Urothelium cell line (cell line): ENCODE data around the gene RAI14.

Experiments
- DNase-seq: peaks from one replicate; pipeline ENCODE4 v3.0.0; 2011; ENCODE audit warnings: low spot score, mixed read lengths
- FAIRE-seq: peaks from 2 replicates; lab custom pipeline; 2011; peaks lifted over from hg19 to GRCh38; lab: Jason Lieb, UNC

Gene RAI14

DNA sequence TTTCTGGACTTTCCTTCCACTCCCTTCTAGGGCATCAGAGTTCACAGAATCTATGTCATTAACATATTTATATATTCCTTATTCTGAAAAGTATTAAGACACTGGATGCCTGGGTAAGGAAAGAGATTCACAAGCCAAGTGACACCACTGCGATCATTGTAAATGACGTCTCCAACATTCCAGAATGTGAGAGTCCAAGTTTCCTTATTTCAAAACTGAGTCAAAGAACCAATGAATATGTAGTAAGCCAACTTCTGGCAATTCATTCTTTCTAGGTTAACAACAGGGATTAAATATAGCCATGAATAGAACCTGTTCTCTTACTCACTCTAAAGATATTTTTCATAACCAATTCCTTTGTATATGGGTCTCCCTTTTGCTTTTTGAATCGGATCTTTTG is 18.1 kb downstream of the RAI14 start:
- FAIRE-seq (no peak), DNase-seq (peak; percentile 55)

DNA sequence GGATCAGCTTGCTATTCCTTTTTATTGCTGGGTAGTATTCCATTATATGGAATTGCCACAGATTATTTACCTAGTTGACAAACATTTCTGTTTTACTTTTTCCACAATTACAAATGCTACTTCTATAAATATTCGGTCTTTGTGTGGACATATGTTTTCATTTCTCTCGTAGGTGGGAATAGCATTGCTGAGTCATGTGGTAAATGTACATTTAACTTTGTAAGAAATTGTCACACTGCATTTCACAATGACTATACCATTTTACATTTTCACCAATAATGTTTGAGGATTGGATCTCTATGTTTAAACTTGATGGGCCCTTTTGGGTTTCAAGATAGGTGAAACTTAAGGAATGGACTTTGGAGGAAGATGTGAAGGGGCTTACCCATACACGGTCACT is 19.7 kb downstream of the RAI14 start:
- FAIRE-seq = no peak

DNA sequence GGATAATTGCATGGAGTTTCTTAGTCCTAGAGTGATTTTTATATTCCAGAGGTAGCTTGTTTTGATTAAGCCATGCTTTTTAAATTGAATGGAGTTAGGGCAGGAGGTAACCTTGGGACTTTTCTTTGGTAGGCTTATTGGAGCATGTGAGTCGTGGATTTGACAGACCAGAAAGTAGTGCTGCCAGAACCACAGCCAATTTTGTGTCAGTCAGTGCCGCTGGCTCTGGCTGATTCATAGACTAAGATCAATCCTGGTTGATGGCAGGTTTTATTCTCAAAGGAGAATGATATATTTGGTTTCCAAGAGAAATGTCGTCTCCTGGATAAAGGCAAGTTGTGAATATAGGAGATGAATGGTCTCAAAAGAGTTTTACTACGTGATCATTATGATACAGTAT is 20.3 kb downstream of the RAI14 start:
- DNase-seq (no peak), FAIRE-seq (no peak)

More for the DNA sequence above, 19.7 kb downstream of the RAI14 start:
- no peak for DNase-seq

DNA sequence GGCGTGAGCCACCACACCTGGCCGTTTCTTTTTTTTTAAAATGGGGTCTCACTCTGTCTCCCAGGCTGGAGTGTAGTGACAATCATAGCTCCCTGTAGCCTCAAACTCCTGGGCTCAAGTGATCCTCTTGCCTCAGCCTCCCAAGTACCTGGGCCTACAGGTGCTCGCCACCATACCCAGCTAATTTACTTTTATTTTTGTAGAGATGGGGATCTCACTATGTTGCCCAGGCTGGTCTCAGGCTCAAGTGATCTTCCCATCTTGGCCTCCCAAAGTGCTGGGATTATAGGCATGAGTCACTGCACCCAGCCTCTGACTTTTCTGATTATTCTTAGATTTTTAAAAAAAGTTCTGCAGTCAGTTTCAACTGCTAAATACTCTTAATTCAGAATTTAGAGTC is 21.3 kb downstream of the RAI14 start:
- FAIRE-seq (no peak), DNase-seq (no peak)

DNA sequence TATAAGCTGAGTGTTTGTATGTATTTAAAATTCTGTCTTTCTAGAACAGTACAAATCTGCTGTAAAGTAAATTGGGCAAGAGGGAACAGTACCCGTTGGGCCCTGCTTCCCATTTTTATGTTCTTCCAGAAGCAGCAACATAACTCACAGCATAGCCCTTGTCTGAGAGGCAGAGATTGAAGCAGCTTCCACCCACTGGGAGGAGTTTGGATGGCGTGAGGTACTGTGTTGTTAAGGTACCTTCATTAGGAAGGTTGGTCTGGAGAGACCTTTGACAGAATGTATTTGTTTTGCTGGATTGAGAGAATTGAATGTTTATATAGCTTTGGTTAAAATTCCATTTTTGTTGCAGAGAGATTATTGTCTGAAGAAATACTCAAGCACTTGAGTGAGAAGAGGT is 24.8 kb downstream of the RAI14 start:
- no peak for DNase-seq
- FAIRE-seq = no peak

DNA sequence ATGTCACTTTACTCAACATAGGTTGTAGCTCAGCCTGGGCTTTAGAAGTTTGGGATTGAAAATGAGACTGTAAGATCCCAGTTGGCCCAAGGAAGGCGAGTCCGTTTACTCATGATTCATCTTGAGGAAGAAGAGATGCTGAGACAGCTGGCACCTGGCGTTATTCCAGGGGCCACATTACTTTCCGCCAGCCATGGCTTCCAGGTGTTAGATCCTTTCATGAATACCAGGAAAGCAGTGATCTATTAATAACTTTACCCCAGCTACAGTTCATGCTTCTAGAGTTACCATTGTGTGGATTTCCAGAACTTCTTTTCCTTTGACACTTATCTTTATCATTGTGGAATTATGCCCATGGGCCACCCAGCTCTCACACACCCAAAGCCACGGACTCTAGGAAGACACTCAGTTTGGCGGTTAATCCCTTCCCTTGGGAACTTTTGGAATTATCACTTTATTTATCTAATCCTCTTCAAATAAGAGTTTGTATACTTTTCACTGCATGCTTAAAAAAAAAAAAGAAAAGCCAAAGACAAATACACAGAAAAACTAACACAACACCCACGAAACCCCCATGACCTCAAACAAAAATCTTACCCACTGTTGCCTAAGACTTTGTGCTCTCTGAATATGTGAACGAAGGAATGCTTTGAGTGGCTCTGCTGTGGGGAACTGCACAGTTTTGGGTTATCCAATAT is 26.9 kb downstream of the RAI14 start:
- DNase-seq (peak; percentile 76), FAIRE-seq (no peak)

DNA sequence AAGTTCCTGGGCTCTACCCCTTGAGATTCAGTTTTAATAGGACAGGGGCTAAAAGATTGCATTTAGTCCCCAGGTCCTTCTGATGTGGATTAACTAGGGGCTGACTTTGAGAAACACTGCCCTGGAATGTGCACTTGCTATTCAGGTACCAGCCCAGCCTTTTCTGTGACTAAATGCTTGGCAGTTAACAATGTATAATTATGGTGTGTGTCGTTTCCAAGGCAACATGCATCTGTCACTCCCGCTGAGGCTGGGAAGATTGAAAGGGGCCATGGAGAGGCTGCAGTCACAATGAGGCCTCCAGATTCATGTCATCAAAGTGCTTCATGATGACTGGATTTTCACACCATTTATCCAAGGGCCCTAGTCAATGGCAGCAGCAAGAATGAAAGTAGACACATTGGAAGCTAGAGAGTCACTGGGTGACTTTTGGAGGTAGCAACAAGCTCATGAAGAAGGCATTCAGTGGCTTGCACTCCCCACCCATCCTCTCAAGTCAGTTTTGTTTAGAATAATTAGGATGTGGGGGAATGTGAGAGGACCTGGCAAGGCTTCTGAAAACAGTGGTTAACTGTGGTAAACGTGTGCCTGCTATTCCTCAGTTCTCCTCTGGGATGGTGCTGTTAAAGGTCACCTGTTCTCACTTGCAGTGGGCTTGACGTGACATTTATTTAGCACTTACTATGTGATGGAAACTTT is 28.3 kb downstream of the RAI14 start:
- DNase-seq (peak; percentile 25), FAIRE-seq (no peak)

DNA sequence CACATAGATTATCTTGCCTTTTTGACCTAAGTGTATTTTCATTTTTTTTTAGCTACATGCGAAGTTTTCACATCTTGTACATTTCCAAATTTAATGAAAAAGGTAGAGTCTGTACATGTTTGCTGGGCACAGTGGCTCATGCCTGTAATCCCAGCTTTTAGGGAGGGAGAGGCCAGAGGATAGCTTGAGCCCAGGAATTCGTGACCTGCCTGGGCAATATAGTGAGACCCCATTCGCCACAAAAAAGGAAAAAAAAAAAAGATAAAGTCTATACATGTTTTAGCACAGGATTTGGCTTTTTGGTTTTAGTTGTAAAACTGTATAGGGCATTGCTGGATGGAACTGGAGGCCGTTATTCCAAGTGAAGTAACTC is 28.8 kb downstream of the RAI14 start:
- no peak for DNase-seq
- no peak for FAIRE-seq

DNA sequence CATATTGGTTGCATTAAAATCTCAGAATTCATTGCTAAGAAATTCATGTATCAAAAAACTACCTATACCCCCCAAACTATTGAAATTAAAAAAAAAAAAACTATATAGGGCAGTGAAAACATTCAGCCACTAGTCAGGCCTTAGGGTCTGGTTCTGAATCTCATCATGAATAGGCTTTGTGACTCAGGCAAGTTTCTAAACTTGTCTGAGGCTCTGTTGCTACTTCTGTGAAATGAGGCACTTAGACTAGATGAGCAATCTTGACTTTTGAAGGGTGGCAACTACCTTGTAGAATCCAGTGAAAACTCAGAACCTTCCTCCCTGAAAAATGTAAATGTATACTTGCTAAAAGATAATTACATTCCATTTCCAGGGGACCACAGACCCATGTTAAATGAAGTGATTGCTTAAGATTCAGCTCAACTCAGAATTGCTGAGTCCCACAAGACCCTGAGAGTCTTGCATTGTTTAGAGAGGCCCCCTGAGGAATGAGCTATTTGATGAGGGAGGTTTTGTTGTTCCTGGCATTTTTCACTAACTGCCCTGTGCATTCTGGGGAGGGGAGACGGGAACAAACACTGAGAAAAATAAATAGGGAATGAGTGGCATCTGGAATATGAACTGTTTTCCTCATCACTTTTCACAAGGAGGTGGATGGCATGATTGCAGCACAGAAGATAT is 29.5 kb downstream of the RAI14 start:
- DNase-seq (no peak), FAIRE-seq (no peak)

DNA sequence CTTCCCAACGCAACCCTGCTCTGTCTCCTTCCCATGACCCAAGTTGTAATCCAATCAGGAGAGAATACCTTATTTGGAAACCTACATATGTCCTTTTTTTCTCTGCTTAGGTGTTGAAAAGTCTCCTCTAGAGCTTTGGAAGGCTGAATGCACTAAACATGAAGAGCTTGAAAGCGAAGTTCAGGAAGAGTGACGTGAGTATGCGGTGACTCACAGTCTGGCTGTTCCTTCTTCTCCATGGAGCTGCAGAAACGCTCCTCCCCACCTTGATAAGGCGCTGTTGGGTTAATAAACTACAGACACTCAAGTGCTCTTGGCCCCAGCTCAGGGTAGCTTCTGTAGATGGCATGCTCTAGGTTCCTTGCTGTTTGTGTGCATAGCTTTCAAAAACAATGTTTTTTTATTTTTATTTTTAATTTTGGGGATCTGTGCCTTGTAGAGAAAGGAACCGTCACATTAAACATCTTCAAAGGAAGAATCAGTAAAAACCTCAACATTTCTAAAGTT is 30.7 kb downstream of the RAI14 start:
- no peak for FAIRE-seq
- peak; percentile 87 for DNase-seq

DNA sequence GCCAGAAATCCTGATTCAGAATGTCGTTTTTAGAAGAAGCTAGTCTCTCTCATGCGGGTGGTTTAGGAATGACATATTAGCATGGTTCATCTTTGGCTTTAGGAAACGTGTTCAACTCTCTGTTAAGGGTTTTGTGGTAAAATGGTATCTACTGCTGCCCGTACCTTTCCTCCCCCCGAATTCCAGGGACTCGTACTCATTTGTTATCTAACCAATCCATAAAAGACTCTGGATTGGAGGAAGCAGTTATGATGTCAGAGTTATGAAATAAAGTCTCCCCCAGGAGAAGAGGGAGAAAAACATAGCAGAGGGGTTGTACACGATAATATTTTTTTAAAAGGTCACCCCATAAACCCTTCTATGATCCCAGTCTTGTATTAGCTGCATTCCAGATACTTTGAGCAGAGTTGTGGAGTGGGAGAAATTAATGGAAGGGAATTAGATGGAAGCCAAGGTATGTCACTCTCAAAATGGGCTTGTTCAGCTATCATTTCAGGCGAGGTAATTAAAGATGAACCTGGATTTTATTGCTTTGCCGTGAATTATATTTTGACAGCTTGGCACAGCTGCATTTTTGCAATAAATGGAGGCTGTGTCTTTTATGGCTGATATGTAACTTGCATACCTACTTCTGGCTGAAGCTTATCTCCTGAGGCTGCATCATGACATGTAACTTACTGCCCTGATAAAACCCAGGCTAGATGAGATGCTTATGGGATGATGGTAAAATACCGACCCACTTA is 31.3 kb downstream of the RAI14 start:
- FAIRE-seq (no peak), DNase-seq (peak; percentile 64)

DNA sequence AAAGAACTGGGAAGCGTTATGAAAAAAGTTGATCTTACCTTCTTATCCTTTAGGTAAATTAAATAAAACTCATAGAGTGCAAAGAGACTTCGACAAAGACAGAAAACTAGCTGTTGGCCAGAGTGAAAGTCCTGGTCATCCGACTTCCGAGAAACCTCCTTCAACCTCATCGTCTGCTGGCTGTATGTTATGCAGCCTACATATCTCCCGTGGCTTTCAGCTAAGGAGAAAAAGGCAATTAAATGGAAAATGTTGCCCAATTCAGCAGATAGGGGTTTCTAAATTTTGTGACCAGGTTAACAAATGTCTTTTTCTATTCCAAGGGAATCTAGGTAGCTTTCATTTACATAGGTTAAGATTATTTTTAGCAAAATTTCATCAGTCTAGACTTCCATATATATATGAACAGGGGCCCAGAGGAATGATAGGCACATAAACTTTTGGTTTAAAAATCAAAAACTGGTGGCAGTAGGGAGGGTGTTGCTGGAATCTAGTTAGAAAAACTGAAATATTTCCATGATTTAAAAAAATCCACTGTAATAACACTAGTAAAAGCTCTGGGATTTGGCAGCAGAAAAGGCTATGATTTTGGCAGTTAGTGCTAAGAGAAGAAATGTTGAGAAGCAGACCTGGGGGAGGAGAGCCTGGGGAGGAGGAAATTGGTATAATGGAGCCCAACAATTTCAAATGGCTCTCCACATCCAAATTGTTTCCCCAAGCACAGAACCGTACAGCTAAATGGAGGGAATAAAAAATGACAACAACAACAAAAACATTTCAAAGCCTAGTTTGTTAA is 32.1 kb downstream of the RAI14 start:
- no peak for DNase-seq
- FAIRE-seq = no peak

DNA sequence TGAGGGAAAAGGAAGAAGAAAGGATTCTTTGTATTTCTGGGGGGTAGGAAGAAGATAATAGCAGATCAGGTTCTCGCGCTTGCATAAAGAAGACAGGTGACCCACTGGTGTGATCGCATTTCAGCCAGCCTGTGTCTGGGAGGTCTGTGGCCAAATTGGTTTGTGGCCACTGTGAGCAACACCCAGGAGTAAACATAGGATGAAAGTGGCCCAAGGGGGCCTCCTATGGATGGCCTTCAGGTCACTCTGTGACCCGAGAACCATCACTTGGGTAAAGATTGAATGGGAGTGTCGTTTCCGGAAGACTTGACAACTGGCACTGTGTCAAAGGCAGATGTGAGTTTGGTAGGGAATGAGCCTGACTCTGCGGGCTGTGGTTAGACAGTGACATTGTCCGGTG is 34.2 kb downstream of the RAI14 start:
- DNase-seq (no peak), FAIRE-seq (no peak)

DNA sequence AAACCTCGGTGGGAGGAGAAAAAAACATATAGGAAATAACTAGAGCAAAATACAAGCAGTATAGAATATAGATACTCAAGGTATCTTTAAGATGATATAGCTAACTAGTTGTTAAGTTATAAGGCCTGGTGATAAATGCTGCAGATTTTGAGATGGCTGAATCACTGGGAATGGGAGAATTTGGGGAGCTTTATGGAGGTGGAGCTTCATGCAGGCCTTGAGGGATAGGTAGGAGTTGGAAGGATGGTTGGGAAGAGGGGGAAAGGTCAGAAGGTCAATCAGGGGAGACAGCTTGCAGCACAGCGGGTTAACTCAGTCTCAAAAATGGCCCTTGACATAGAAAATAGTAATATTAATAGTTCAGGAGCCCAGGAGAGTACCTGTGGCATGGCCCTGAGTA is 34.8 kb downstream of the RAI14 start:
- FAIRE-seq = no peak
- DNase-seq = no peak

DNA sequence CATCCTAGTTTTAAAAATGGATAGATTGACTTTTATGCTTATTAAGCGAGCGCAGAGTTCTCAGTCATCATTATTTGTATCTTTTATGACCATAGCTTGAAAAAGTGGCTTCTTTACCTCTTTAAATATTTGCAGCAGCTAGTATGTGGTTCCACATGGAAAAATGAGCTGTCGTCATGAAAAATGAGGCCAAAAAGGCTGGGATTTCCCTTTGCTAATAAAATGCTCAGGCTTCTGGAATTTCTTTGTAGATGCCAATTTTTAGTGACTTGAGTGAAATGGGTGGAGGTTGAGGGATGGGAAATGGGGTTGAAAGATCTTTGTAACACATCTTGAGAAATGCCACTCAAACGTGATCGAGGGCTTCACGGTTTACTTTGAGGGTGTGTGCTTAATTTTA is 35.2 kb downstream of the RAI14 start:
- DNase-seq (no peak), FAIRE-seq (no peak)

DNA sequence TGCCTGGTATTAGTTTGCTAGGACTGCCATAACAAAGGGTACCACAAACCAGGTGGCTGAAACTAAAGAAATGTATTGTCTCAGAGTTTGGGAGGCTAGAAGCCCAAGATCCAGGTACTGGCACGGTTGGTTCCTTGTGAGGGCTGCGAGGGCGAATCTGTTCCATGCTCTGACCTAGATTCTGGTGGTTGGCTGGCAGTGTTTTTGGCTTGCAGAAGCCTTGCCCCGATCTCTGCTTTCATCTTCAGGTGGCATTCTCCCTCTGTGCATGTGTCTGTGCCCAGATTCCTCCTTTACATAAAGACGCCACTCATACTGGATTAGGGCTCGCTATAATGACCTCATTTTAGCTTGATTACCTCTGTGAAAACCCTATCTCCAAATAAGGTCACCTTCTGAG is 36.7 kb downstream of the RAI14 start:
- no peak for FAIRE-seq

DNA sequence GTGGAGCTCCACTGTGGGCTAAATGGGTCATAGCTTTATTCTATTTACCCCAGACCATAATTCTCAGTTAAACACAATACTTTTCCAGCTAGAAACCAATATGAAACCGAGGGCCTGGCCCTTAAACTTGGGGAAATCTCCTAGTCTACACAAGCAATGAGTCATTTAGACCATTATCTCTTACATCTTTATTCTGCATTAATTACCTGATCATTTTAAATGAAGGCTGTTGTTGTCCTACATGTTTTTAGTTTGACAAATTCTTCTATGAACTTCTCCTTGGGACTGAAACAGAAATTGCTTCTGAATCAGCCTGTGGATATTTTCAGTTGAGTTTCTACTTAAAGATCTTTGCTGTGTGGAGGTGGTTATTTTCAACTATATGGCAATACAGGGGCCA is 37.9 kb downstream of the RAI14 start:
- DNase-seq (no peak), FAIRE-seq (no peak)

More for the DNA sequence above, 36.7 kb downstream of the RAI14 start:
- DNase-seq = no peak

DNA sequence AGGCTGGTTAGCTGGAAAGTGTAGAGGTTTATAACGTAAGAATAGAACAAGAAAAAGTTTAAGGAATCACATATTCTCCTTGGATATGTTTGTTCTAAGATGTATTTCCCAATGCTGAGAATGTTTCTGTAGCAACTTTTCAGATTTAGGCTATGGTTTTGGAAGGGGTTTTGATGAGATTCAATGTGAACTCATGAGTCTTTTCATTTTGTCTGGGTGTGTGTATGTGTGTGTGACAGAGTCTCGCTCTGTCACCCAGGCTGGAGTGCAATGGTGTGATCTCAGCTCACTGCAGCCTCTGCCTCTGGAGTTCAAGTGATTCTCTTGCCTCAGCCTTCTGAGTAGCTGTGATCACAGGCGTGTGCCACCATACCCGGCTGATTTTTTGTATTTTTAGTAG is 38.6 kb downstream of the RAI14 start:
- FAIRE-seq (no peak), DNase-seq (no peak)

DNA sequence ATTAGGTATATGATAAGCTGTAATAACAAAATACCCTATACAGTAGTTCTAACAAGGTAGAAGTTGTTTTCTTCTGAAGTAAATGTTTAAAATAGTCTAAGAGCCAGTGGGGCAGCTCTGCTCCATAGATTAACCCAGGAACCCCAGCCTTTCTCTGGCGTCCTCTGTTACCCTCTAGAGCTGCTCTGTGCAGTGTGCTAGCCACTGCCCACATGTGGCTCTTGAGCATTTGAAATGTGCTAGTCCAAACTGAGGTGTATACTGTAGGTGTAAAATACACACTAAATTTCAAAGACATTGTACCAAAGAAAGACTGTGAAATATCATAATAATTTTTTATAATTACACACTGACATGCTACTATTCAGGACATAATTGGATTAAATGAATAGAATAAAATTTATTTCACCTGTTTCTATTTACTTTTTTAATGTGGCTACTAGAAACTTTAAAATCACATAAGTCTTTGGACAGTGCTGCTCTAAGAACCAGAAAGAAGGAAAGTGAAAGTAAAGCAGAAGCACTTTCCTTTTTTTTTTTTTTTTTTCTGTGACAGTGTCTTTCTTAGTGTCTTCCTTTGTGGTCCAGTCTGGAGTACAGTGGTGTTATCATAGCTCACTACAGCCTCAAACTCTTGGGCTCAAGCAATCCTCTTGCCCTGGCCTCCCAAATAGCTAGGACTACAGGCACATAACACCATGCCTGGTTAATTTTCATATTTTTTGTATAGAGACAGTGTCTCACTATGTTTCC is 39.3 kb downstream of the RAI14 start:
- FAIRE-seq = no peak
- no peak for DNase-seq
